GM18507 (cell line): ENCODE results near the gene RPP25L.

Source experiments
- DNase-seq: peaks from one replicate; pipeline ENCODE4 v3.0.0; 2011; ENCODE audit warnings: low read depth; ENCODE audit not compliant: insufficient read length; ENCODE audit errors: extremely low spot score
- FAIRE-seq: peaks from 2 replicates; lab custom pipeline; 2011; peaks lifted over from hg19 to GRCh38; lab: Jason Lieb, UNC

RPP25L gene

GRCh38 chr9:34590381-34591247 lies 21.3 kb downstream of the RPP25L start:
- DNase-seq (no peak), FAIRE-seq (no peak)

- DNase-seq (no peak), FAIRE-seq (no peak)
These were observed 22.1 kb downstream of the RPP25L start, which contains the start of gene CNTFR for GRCh38 chr9:34589636-34590380. TSS of gene CNTFR (minus strand) at chr9:34589724. CDS start at chr9:34568981, 20,743 bp downstream.

GRCh38 chr9:34588671-34589635 lies 22.9 kb downstream of the RPP25L start:
- no peak for FAIRE-seq
- DNase-seq = no peak

GRCh38 chr9:34587271-34587670 lies 24.6 kb downstream of the RPP25L start:
- no peak for FAIRE-seq

GRCh38 chr9:34585946-34586669 lies 25.8 kb downstream of the RPP25L start:
- no peak for DNase-seq
- FAIRE-seq = no peak

More at GRCh38 chr9:34587271-34587670, 24.6 kb downstream of the RPP25L start:
- DNase-seq = no peak

GRCh38 chr9:34584970-34585369 lies 26.9 kb downstream of the RPP25L start:
- FAIRE-seq (no peak), DNase-seq (no peak)

- DNase-seq (no peak), FAIRE-seq (no peak)
These were observed 29.1 kb downstream of the RPP25L start for GRCh38 chr9:34582787-34583186.

DNA sequence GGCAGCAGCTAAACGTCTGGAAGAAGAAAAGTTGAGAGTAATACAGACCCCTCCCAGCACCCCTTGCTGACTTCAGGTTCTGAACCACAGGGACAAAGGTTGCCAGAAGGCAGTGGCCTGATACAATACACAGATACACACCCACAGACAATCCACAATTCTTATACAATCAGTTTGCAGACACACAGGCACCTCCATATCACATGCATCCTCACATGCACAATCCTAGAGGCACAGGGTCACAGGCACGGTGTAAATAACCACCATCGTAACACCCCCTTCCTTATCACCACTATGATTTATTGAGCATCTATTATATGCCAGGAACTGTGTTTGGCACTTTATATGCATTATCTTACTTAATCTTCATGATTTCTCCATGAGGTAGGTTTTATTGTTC lies 30.6 kb downstream of the RPP25L start:
- FAIRE-seq (no peak), DNase-seq (no peak)

- no peak for FAIRE-seq
These were observed 31.5 kb downstream of the RPP25L start for GRCh38 chr9:34580358-34580757.

GRCh38 chr9:34579808-34580163 lies 32.1 kb downstream of the RPP25L start:
- DNase-seq = no peak
- FAIRE-seq = no peak

More at GRCh38 chr9:34580358-34580757, 31.5 kb downstream of the RPP25L start:
- no peak for DNase-seq

- no peak for DNase-seq
- no peak for FAIRE-seq
These were observed 32.6 kb downstream of the RPP25L start for GRCh38 chr9:34579104-34579807.

DNA sequence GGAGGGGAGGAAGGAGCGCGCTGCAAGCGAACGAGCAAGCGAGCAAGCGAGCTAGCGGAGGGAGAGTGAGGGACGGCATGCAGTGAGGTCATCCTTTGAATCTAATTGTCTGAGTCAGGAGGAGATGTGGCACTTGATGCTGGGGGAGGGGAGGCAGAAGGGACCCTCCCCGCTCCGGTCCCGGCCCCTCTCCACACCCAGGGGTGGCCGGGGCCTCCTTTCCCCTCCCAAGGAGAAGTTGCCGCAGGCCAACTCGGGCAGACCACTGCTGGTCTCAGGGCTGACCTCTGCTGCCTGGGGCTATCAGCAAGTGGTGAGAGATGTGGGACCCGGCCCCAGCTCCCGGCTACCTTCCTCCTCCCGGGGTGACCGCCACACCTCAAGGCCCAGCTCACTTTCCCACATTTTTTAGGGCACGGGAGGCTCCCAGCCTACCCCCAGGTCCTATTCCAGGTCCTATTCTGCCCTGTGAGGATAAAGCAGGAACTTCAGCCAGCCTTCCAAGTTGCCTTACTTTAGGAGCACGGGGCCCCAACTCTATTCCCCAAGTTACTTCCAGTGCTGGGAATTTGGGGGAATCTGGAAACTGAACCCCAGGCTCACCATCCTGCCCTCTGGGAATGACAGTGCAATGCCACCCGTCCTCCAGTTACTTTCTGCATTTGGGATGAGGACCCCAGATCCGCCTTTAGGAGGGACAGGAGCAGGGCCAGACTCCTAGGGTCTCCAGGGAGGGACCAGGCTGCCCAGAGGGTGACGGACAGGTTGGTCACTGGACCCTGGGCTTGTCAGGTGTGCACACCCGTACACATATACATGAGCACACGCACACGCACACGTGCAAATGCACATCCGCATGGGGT lies 33.4 kb downstream of the RPP25L start:
- DNase-seq (no peak), FAIRE-seq (no peak)

GRCh38 chr9:34577400-34578240 lies 34.3 kb downstream of the RPP25L start:
- FAIRE-seq (no peak), DNase-seq (no peak)

- DNase-seq (no peak), FAIRE-seq (no peak)
These were observed 35.1 kb downstream of the RPP25L start for GRCh38 chr9:34576597-34577399.

DNA sequence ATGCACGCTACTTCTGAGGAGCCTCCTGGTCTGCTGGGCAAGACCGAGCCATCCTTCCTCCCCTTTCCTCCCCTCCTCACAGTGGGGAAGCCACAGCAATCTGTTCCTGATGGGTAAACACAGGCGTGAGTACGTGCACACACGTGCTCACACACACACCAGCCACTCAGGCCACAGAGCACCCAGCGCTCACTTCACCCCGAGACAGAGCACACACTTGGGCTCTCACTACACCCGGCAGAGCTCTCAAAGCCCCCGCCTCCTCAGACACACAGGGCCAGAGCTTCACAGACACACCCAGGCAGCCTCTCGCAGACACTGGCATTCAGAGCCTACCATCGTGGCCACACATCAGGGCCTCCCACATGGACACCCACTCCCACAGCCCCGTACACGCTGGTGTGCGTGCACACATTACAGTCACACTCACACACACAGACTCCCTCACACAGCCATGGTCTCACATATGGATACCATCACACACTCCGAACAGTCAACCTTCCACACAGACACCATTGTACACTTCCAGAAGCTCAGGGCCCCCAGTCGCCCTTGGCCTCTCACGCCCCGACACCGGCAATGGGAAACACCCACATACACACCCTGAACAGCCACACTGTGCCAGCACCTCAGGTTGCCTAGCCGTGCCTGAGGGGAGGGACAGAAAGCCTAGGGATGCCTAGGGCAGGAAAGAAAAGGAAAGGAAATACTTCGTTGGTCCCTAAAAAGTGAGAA lies 35.9 kb downstream of the RPP25L start:
- no peak for FAIRE-seq
- no peak for DNase-seq
